ENCODE results near the gene SP2.

DNA sequence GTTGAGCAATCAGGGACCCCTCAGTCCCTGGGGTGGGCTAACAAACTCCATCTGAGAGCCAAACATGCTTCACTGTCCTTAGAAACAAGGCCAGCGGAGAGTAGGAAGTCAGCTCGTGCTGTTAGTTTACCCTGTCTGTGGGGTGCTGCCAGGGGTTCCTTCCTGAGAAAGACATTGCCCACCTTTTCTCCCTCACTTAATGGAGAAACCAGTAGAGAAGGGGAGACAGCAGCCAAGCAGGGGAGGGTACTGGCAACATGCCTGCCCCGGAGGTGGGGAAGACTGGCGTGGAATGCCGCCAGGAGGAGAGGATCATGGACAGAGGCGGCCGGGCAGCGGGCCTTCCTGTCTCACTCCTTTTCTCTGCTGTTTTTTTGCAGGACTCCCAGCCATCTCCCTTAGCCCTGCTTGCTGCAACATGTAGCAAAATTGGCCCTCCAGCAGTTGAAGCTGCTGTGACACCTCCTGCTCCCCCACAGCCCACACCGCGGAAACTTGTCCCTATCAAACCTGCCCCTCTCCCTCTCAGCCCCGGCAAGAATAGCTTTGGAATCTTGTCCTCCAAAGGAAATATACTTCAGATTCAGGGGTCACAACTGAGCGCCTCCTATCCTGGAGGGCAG lies 19.9 kb downstream of the SP2 start:
- TF ChIP-seq, protein P1, sequence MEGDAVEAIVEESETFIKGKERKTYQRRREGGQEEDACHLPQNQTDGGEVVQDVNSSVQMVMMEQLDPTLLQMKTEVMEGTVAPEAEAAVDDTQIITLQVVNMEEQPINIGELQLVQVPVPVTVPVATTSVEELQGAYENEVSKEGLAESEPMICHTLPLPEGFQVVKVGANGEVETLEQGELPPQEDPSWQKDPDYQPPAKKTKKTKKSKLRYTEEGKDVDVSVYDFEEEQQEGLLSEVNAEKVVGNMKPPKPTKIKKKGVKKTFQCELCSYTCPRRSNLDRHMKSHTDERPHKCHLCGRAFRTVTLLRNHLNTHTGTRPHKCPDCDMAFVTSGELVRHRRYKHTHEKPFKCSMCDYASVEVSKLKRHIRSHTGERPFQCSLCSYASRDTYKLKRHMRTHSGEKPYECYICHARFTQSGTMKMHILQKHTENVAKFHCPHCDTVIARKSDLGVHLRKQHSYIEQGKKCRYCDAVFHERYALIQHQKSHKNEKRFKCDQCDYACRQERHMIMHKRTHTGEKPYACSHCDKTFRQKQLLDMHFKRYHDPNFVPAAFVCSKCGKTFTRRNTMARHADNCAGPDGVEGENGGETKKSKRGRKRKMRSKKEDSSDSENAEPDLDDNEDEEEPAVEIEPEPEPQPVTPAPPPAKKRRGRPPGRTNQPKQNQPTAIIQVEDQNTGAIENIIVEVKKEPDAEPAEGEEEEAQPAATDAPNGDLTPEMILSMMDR (IDR thresholded peaks at IDR 0.05; ENCODE audit: low read length), result no peak
- TF ChIP-seq EZH2 (optimal IDR thresholded peaks at IDR 0.05; ENCODE audit: low read depth, low read length), result no peak
